Brain microvascular endothelial cell (primary cell): ENCODE data around the gene EYS.

Source experiments
- DNase-seq: peaks from one replicate; pipeline ENCODE4 v3.0.0-alpha.2; 2020
- H3K27ac ChIP-seq: fragments of 250-450 bp; sonication (Bioruptor Pico); 2 replicates; pipeline ENCODE4 v1.5.1; 2020; ENCODE audit warnings: mild to moderate bottlenecking, moderate library complexity
- H3K27me3 ChIP-seq: fragments of 250-450 bp; sonication (Bioruptor Pico); replicated peaks from 2 replicates; pipeline ENCODE4 v1.5.1; 2020; ENCODE audit warnings: mild to moderate bottlenecking
- H3K36me3 ChIP-seq: fragments of 250-450 bp; sonication (Bioruptor Pico); replicated peaks from 2 replicates; pipeline ENCODE4 v1.5.1; 2020; ENCODE audit warnings: mild to moderate bottlenecking
- H3K4me3 ChIP-seq: 2 replicates; pipeline ENCODE4 v1.5.1; 2011; ENCODE audit warnings: low read depth, mild to moderate bottlenecking, control low read depth, low read length, moderate library complexity
- CTCF ChIP-seq: IDR thresholded peaks from 2 replicates; pipeline ENCODE4 v1.5.1; 2011; ENCODE audit warnings: low read depth, mild to moderate bottlenecking, moderate library complexity, low read length, control low read depth, inconsistent platforms; ENCODE audit errors: missing control alignments
- in situ Hi-C: cut with HindIII; loops from 2 replicates; pipeline ENCODE4 v1.10.0; 2017; ENCODE audit warnings: low sequenced_read_pairs, low pct_ligation_motif_present

EYS gene

GRCh38 chr6:65149841-65150240 is 557.2 kb downstream of the EYS start:
- no peak for TF ChIP-seq CTCF
- H3K36me3 ChIP-seq = no peaks in the 10 kb centered on the region
- in situ Hi-C loops = no loop called here
- H3K4me3 ChIP-seq = no peak overlapping the region
- DNase-seq = no peak
- H3K27ac ChIP-seq = no peak overlapping the region
- H3K27me3 ChIP-seq = no peaks in the 10 kb centered on the region

- DNase-seq = no peak
- in situ Hi-C loops = no loop called here
- Histone ChIP-seq H3K4me3 (no peak overlapping the region), H3K27ac (no peak overlapping the region), H3K36me3 (no peaks in the 10 kb centered on the region), H3K27me3 (no peaks in the 10 kb centered on the region)
- TF ChIP-seq CTCF = no peak
Measured at GRCh38 chr6:65148839-65149238, 558.2 kb downstream of the EYS start.

- in situ Hi-C loops = no loop called here
- Histone ChIP-seq H3K36me3 (no peaks in the 10 kb centered on the region), H3K4me3 (no peak overlapping the region), H3K27ac (no peak overlapping the region), H3K27me3 (no peaks in the 10 kb centered on the region)
- no peak for DNase-seq
- no peak for TF ChIP-seq CTCF
Measured at GRCh38 chr6:65135567-65135966, 571.5 kb downstream of the EYS start.

- H3K4me3 ChIP-seq = no peak overlapping the region
- no peak for TF ChIP-seq CTCF
- no peaks in the 10 kb centered on the region for H3K27me3 ChIP-seq
- no peak overlapping the region for H3K27ac ChIP-seq
- in situ Hi-C loops = no loop called here
- no peaks in the 10 kb centered on the region for H3K36me3 ChIP-seq
- no peak for DNase-seq
Measured at GRCh38 chr6:65126667-65127066, 580.4 kb downstream of the EYS start.

- H3K27me3 ChIP-seq = no peaks in the 10 kb centered on the region
- no peak for TF ChIP-seq CTCF
- no peak overlapping the region for H3K27ac ChIP-seq
- no peaks in the 10 kb centered on the region for H3K36me3 ChIP-seq
- no peak for DNase-seq
- no peak overlapping the region for H3K4me3 ChIP-seq
- in situ Hi-C loops = no loop called here
Measured at GRCh38 chr6:65123521-65123920, 583.5 kb downstream of the EYS start.

- in situ Hi-C loops = no loop called here
- no peak for DNase-seq
- TF ChIP-seq CTCF = no peak
- Histone ChIP-seq H3K4me3 (no peak overlapping the region), H3K36me3 (no peaks in the 10 kb centered on the region), H3K27me3 (no peaks in the 10 kb centered on the region), H3K27ac (no peak overlapping the region)
Measured at GRCh38 chr6:65117817-65118409, 589.1 kb downstream of the EYS start.
